ENCODE data around the gene TAS2R40.
"Not testable (repeated sequence)": the region's sequence is repeated elsewhere in the genome, so short reads cannot be mapped to it uniquely, and the experiment has no call there.

The TAS2R40 gene

DNA sequence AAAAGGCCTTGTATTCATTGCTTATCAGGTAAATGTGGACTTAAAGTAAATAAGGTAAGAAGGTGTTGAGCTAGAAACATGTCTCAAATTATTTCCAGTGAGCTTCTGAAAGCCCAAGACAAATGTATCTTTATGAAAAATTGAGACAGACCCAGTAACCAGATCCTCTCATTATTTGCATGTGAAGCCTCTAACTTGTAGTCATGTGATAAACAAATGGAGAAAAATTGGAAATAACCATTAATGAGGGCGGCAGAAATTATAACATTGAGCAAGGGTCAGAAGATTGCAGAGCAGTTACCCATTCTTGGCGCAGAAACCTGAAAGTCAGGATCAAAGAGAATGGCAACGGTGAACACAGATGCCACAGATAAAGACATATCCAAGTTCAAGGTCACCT, at the start of gene TAS2R40:
TAS2R40 (plus strand) TSS at position 301 of the 400 bp plus-strand sequence; CDS start at position 343, 42 bp downstream.
- DNase-seq: no peak

DNA sequence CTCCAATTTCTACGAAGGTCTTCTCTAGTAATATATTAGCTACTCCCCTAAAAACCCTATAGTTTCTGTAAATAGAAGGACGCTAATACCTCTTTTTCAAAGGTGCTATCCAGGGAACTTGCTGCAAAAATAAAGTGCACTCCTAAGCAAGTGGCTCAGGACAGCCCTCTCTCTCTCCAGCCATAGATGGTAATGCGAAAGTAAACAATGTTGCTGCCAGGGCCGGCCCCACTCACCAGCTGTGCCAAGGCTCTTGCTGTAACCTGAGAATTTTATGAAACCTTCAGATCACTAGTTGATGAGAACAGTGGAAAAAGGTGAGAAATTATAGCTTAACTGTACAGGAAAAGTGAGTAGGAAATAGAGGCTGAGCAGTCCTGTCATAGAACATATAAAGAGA, 49.5 kb upstream of the TAS2R40 start:
- no peak for DNase-seq

DNA sequence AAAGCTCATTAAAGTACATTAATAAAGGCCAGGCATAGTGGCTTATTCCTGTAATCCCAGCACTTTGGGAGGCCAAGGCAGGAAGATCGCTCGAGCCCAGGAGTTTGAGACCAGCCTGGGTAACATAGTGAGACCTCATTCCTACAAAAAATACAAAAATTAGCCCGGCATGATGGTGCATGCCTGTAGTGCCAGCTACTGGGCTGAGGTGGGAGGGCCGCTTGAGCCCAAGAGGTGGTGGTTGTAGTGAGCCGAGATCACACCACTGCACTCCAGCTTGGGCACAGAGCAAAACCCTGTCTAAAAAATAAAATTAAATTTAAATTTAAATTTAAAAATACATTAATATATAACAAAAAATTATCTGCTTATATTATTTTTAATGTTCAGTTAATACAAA, 45.7 kb upstream of the TAS2R40 start:
- DNase-seq: no peak

DNA sequence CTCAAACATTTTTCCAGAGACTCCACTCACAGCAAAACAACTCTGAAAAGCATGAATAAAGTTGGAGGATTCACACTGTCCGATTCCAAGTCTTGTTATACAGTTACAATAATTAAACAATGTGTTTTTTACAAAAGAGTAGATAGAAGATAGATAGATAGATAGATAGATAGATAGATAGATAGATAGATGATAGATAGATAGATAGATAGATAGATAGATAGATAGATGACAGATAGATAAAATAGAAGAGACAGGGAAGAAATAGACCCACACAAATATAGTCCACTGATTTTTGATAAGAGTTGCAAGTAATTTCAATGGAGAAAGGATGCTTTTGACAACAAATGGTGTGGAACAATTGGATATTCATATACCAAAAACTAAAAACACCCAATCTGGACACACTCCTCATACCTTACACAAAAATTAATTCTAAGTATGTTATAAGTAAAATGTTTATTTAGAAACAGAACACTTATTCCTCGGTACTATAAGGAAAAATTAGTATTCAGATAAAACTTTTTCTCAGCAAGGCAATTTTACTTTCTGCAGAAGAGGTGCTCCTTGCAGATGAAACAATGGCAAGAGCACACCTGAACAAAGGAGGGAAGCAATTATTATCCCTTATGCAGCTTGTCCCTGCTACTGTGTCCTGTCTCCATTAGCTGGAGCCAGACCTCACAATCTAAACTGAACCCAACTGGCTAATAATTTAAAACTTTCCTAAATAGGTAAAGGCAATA, 44.3 kb upstream of the TAS2R40 start:
- DNase-seq: no peak

DNA sequence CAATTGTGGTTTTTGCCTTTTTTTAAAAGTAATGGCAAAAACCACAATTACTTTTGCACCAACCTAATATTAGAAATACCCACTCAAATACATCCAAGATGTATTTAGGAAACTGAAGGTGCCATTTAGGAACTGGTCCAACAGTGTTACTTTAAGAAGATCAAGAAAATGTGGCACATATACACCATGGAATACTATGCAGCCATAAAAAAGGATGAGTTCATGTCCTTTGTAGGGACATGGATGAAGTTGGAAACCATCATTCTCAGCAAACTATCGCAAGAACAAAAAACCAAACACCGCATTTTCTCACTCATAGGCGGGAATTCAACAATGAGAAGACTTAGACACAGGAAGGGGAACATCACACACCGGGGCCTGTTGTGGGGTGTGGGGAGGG, 41.1 kb upstream of the TAS2R40 start:
- not testable (repeated sequence) for DNase-seq

DNA sequence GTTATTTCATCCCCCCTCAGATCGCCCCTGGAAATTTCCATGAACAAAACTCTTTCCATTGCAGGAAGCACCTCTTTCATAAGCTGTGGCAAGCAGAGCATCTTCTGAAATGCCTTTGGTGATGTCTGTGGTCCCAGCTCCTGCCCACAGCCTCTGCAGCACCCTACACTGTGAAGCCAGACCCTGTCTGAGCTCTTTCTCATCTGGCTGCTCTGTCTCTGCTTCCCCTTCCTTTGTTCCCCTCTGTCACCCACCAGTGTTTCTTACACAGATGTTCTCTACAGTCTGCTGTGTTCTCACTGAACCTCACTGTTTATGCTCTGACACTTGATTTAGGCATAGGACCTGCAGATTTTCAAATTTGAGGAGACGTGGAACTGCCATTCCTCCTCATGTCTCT, 40.5 kb upstream of the TAS2R40 start:
- DNase-seq: no peak

DNA sequence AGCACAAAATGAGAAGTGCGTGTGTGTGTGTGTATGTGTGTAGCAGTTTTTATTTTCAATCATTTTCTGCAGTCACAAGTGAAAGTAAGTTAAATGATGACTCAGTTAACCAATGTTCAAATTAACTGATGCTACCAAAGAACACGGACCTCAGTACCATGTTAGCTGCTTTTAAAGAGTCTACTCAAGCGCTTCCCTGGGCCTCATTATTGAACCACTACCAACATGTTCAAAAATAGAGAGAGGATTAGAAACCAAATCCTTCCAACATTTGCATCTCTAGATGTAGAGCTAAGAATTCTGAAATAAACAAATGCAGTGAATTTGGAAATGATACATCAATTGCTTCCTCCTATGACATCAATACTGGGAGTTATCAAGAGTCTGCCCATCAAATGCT, 38.8 kb upstream of the TAS2R40 start, which contains the start of gene TAS2R39:
TAS2R39 (plus strand) TSS at position 396 of the 400 bp plus-strand sequence; CDS start at position 396, 0 bp downstream.
- DNase-seq: no peak

DNA sequence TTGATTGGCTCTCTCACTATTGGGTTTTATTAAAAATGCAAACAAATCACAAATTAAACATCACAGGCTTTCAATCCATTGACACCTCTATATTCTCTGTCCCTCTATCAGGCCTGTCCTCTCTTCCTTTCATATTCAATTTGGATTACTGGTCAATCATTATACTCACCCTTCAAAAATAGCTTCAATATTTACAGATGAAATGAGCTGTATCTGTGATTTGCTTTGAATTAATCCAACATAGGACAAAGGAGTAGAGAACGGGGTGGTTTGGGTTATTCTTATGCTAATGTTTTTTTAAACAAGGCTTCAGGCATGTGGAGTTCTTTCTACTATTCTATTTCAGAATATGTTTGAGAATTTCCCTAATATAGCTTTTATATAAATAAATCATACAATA, 36.3 kb upstream of the TAS2R40 start:
- no peak for DNase-seq

DNA sequence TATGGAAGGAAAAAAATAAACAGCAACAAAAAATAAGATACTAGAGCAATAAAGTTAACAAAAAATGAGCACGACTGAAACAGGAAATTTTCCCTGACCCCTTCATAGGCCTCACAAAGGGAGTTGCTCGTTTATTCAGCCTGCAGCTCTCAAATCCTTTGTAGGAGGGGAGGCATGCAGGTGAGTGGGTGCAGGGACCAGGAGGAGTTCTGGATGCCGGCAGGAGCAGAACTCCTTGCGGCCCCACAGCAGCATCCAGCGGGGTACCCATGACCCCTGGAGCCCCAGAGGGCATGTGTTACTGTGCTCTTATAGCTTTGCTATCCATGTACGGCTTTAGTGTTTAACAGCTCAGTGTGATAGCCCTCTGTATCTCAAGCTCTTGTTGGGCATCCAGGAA, 32.8 kb upstream of the TAS2R40 start:
- no peak for DNase-seq

DNA sequence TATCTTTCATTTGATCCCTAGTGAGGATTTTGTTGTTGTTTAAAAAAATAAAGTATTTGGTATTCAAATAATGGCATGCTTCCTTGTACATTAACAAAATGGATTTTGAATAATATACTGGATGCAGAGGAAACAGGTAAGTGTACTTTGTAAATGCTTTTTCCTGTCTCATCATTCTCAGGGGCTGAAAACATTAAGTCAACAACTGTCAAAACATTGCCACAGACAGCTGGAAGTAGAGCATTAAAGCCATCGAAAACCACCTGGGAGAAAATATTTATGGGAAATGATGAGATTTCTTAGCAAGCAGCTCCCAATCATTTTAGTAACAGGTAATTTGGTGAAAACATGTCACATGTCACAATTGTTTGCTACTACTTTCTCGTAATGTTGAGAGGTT, 28.0 kb upstream of the TAS2R40 start:
- DNase-seq: no peak

DNA sequence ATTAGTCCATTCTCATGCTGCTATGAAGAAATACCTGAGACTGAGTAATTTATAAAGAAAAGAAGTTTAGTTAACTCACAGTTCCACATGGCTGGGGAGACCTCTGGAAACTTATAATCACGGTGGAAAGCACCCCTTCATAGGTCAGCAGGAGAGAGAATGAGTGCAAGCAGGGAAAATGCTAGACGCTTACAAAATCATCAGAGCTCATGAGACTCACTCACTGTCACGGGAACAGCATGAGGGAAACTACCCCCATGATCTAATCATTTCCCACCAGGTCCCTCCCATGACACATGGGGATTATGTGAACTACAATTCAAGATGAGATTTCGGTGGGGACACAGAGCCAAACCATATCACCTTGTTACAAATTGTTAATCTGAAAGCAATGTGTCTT, 22.8 kb upstream of the TAS2R40 start:
- no peak for DNase-seq

DNA sequence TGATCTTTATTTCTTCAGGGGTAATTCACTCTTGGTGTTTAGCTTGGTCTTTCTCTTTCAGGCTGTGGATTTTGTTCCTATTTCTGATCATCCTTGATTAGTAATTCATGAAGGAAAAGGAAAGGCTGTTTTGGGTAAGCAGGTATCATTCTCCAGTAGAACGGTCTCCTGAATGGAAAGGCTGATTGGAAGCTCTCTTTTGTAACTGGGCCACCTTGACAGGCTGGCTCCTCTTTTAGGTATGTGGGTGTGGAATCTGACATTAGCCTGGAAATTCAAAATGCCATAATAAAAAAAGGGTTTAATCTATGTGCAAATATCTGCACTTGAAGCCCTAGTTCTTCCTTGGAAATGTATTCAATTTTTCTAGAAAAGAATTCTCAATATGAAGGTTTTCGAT, 19.7 kb upstream of the TAS2R40 start:
- DNase-seq: no peak

DNA sequence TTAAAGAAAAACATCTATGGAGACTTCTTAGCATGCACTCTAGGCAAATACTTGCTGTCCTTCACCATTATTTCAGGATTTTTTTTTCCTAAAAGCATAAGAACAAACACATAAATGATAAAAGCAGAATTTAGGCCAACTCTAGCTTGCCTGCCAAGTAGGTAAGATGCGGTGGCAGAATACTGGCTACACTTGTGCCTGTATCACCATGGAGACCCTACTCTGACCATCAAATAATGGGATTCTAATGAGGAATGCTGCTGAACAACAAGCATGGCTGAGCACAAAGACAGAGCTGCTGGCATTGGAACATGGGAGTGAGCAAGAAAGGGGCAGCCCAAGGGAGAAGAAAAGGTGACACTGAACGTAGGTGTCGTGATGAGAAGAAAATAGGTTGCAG, 18.5 kb upstream of the TAS2R40 start:
- DNase-seq: no peak

DNA sequence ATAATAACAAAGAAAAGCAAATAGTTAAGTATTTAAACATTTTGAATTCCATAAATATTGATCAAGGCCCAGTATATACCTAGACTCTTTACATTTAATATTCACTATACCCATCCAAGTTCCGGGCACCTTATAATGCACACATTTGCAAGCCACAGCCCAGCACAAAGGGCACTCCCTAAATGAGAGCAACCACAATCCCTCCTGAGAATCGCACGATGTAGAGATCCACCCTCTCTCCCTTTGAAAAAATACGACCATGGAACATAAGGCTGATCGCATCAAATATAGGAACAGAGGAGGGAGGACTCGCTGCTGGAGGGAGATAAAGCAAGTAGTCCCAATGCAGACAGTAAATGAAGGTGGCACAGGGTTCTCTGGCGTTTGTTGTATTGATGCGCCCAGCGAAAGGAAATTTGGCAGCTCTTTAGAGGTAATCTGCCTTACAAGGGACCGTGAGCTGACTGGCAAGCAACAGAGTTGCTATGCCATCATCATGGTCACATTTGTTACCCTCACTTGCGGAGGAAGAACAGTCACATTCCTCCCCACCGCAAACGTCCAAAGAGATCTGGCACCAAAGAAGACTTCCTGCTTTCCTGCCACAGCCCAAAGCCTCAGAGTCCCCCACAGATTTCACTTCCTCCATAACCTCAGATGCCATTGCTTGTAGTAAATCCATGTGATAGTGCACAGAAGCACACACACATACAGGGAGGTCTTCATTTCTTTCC, 16.1 kb upstream of the TAS2R40 start:
- peak; percentile 9 to 20 for DNase-seq

DNA sequence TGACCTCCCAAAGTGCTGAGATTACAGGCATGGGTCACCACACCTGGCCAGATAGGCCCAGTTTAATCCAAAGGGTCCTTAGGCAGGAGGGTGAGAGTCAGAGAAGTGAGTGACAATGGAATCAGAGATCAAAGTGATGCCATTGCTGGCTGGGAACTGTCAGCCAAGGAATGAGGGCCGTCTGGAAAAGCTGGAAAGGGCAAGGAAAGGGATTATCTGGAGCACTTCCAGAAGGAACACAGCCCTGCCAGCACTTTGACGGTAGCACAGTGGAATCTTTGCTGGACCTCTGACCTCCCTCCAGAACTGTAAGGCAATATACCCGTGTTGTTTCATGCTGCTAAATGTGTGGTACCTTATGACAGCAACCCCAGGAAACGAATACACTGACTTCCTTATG, 11.3 kb upstream of the TAS2R40 start:
- DNase-seq: no peak

DNA sequence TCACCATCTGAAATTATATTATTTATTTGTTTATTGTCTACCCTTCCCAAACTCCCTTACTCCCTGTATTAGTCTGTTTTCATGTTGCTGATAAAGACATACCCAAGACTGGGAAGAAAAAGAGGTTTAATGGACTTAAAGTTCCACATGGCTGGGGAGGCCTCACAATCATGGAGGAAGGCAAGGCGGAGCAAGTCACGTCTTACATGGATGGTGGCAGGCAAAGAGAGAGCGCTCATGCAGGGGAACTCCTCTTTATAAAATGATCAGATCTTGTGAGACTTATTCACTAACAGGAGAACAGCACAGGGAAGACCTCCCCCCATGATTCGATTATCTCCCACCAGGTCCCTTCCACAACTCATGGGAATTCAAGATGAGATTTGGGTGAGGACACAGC, 8.4 kb upstream of the TAS2R40 start:
- DNase-seq: not testable (repeated sequence)

DNA sequence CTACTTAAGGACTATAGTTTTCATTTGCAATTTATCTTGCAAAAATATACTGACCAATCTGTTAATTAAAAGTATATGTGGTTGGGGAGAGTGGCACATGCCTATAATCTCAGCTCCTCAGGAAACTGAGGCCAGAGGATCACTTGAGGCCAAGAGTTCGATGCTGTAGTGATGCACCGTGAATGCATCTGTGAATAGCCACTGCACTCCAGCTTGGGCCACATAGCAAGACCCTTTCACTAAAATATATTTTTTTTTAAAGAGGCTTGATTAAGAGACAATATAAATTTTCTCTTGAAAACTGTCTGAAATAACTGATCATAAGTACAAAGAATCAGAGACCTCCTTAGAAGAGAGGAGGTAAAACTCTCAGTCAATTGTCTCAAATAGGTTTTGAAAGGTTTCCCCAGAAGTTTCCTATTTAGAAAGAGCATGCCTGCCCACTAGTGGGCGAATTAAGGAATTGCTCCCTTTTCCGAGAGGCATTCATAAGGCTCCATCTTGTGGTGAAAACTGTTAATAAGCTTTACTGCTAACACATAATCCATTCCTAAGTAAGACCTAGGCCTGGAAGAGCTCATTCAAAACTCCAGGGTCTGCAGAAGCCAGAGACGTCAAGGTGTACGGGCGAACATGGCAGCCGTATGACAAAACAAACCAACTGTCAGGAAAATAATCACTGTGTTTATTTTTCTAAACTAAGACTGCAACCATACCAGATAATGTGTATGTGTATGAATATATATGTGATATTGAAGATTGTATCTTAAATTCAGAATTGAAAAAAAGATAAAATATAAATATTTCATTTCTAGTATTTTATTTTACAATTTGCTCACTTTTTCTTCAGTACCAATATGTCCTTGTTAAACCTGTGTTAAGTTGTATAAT, 6.8 kb upstream of the TAS2R40 start:
- peak; percentile 36 to 59 for DNase-seq

DNA sequence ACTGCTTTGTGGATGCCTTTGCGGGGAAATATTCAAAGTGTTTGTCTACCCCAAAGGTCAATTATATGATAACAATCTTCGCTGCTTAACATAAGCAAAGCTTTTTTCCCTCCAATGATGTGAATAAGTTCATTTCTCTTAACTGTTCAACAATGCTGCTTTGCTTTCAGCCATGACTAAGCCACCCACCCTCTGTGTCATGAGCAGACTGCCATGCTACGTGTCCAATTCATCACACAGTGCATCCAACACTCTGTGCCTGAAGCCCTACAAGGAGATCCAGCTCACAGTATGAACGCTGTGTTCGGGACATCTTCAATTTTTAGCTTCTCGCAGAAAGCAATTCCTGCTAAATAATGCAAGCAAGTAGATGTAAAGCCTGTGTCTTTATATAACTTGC, 5.7 kb upstream of the TAS2R40 start:
- DNase-seq: no peak

DNA sequence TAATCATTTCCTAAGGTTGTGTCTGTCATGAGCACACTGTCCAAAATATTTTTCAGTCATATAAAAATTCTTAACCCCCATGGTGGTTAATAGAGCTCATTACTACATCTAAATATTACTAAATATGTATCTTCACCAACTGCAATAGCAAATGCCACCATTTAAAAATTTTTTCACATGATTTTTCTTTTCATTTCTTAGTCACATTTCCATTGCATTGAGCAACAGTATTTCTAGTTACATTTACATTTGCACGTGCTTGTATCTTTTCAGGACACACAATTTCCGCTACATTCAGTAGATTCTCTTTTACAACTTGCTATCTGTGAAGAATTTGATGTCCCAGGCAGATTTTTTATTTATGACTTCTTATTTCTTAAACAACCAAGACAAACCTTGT, 5.2 kb upstream of the TAS2R40 start:
- DNase-seq: no peak

DNA sequence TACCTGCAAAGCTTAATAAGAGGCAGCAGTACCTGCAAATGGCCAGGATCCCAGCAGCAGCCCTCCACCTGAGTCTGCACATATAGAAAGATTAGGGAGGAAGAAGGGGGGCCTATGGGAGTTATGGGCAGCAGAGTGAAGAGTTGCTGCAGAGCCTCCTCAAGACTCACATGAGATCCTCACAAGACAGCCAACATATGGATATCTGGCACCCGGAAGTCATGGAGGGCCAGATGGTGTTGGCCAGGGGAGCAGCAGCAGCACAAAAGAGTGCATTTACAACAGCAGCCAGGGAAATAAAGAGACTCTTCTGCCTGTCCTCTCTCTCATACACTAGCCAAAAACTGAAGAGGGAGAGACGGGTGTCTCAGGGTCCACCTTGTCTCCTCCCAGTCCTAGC, 4.0 kb upstream of the TAS2R40 start:
- no peak for DNase-seq

DNA sequence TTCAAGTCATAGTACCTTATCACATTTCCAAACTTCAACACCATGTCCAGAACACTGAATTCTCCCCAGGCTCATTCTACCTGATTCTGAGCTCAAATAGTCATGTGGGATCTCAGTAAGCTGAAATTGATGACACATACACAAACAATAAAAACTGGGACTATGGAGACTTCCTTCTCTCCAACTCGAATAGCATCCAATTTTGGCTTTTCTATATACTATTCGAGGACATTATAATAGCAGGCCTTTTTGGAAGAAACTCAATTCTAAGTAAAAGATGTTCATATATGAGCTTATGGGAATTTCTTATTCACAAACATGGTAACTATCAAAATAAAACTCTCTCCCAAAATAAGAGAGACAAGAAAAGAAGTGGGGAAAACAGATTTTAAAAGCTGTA, 551 bp upstream of the TAS2R40 start:
- no peak for DNase-seq

DNA sequence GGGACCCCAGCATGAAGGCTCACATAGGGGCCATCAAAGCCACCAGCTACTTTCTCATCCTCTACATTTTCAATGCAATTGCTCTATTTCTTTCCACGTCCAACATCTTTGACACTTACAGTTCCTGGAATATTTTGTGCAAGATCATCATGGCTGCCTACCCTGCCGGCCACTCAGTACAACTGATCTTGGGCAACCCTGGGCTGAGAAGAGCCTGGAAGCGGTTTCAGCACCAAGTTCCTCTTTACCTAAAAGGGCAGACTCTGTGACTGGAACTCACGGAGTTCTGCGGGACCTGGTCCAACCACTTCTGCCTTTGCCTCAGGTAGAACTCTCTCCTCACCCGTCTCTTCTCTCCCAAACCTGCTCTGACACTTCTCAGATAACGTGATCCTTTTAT, 945 bp downstream of the TAS2R40 start:
- no peak for DNase-seq

DNA sequence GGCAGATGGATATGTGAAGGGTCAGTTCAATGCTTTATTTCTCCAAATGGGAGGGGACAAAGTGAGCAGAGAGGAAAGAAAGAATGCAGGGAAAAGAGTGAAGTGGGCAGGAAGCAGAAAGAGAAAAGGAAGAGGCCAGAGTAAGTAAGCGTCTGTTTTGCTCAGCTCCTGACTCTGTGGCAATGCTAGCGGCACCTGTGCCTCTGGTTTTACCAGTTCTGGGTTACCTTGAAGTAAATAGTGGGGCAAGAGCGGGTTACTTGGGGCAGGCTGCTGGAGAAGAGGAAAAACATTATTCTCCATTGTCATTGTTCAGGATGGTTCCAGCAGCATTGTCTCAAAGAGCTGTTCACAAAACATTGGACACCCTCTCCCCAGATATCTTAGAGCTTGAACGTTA, 1.9 kb downstream of the TAS2R40 start:
- no peak for DNase-seq
